Stimulated activated CD4-positive, alpha-beta T cell treated with anti-CD3 and anti-CD28 coated beads, Interleukin-1b, Interleukin-23, amount 100 ng/mL, for 4 hours (primary cell): ENCODE measurements around the gene B4GALNT4.
"Not testable (repeated sequence)": the region's sequence is repeated elsewhere in the genome, so short reads cannot be mapped to it uniquely, and the experiment has no call there.

Source experiments
- DNase-seq, 2 donors: peaks; one replicate each; pipeline ENCODE4 v3.0.0-alpha.2; 2020; ENCODE audit warnings: low read depth in 2 of 2

The B4GALNT4 gene

DNA sequence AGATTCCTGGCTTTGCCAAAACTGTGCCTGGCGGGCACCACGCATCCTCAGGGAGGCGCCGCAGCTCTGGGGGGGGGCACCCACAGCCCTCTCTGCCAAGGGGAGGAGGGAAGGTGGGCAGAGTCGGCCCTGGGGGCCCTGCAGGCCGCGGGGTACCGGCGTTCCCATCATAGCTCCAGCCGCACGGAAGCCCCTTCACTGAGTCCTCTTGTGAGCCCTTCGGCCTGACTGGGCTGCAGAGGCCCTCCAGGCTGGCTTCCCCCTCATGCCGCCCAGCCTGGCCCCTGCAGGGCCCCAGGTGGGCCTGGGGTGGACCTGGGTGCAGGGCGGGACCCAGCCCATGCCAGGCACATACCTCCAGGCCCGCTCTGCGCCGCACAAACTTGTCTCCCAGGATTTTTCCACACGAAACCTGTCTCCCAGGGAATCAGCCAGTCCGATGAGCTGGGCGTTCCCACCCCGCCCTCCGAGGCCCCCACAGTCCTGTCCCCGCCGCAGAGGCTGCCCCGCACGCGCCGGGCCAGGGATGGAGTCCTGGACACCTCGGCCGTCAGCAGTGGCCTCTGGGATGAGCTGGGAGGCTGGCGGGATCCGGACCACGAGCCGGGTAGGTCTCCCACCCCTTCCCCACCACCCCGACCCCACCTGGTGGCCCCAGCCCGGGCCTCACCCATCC, 22.9 kb downstream of the B4GALNT4 start:
- DNase-seq: no peak

- no peak for DNase-seq
Observed at GRCh38 chr11:393219-394033, 24.1 kb downstream of the B4GALNT4 start.

GRCh38 chr11:394034-394857, 24.9 kb downstream of the B4GALNT4 start, which contains the start of gene PKP3:
Gene PKP3 (plus strand): TSS chr11:394209. CDS start chr11:394293, 84 bp downstream.
- no peak for DNase-seq

GRCh38 chr11:394858-395655, 25.8 kb downstream of the B4GALNT4 start:
- DNase-seq: no peak

GRCh38 chr11:395866-396265, 26.6 kb downstream of the B4GALNT4 start:
- no peak for DNase-seq

DNA sequence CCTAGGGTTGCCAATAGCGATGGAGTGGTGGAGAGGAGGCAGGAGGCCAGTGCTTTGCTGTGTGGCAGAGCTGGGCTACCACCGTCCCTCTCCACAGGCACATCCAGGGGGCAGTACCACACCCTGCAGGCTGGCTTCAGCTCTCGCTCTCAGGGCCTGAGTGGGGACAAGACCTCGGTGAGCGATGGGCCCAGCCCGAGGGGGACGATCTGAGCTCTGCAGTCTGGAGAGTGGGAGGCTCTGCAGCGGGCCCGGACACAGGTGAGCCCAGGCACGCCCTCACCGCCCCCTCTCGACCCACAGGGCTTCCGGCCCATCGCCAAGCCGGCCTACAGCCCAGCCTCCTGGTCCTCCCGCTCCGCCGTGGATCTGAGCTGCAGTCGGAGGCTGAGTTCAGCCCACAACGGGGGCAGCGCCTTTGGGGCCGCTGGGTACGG, 27.2 kb downstream of the B4GALNT4 start:
- DNase-seq: no peak

- DNase-seq: no peak
Observed at GRCh38 chr11:396948-397548, 27.7 kb downstream of the B4GALNT4 start.

DNA sequence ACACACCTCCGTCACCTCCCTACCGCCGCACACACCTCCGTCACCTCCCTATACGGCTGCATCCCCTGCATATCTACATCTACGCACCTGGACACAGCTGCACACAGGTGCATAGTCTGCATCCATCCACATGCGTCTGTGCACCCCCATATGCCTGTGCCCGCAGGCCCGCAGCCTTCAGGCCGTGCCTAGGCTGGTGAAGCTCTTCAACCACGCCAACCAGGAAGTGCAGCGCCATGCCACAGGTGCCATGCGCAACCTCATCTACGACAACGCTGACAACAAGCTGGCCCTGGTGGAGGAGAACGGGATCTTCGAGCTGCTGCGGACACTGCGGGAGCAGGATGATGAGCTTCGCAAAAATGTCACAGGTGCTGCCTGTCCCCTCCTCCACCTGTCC, 29.5 kb downstream of the B4GALNT4 start:
- DNase-seq: no peak

DNA sequence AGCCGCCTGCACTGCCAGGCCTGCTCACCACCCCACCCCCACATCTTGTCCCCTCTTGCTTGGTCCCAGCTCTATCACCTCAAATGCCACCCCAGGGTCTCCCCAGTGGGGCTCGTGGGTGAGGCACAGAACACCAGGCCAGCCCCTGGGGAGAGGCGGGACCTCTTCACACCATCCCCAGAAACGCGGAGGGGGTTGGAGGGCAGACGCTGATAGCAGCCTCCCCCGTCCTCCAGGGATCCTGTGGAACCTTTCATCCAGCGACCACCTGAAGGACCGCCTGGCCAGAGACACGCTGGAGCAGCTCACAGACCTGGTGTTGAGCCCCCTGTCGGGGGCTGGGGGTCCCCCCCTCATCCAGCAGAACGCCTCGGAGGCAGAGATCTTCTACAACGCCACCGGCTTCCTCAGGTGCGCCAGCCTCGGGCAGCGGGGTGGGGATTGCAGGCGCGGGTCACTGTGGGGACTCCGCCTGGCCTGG, 30.5 kb downstream of the B4GALNT4 start:
- DNase-seq: no peak

DNA sequence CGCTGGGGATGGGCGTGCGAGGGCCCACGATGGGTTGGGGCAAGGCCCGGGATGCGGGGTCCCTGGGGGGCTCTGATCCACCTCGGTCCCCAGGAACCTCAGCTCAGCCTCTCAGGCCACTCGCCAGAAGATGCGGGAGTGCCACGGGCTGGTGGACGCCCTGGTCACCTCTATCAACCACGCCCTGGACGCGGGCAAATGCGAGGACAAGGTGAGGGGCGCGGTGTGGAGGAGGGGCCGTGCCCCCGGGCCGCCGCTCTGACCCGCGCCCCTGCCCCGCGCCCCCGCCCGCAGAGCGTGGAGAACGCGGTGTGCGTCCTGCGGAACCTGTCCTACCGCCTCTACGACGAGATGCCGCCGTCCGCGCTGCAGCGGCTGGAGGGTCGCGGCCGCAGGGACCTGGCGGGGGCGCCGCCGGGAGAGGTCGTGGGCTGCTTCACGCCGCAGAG, 31.0 kb downstream of the B4GALNT4 start:
- no peak for DNase-seq

GRCh38 chr11:401196-401595, 31.9 kb downstream of the B4GALNT4 start:
- DNase-seq: not testable (repeated sequence)

DNA sequence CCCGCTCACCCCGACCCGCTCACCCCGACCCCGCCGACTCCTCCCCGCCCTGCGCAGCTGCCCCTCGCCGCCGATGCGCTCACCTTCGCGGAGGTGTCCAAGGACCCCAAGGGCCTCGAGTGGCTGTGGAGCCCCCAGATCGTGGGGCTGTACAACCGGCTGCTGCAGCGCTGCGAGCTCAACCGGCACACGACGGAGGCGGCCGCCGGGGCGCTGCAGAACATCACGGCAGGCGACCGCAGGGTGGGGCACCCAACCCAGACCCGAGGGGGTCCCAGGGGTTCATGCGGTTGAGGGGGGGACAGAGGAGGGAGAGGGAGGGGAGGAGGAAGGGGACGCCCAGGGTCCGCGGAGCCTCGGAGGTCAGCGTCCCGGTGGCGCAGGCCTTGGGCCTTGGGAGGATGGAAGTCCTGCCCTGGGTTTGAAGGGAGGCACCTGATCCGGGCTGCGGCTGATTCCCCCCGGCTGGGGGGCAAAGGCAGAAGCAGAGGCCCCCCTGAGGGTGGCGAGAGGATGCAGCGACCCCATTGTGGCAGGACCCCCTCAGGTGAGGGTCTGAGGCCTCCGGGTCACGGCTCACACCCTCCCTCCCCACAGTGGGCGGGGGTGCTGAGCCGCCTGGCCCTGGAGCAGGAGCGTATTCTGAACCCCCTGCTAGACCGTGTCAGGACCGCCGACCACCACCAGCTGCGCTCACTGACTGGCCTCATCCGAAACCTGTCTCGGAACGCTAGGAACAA, 33.9 kb downstream of the B4GALNT4 start:
- no peak for DNase-seq

- no peak for DNase-seq
Observed at GRCh38 chr11:403761-404431, 34.6 kb downstream of the B4GALNT4 start.

DNA sequence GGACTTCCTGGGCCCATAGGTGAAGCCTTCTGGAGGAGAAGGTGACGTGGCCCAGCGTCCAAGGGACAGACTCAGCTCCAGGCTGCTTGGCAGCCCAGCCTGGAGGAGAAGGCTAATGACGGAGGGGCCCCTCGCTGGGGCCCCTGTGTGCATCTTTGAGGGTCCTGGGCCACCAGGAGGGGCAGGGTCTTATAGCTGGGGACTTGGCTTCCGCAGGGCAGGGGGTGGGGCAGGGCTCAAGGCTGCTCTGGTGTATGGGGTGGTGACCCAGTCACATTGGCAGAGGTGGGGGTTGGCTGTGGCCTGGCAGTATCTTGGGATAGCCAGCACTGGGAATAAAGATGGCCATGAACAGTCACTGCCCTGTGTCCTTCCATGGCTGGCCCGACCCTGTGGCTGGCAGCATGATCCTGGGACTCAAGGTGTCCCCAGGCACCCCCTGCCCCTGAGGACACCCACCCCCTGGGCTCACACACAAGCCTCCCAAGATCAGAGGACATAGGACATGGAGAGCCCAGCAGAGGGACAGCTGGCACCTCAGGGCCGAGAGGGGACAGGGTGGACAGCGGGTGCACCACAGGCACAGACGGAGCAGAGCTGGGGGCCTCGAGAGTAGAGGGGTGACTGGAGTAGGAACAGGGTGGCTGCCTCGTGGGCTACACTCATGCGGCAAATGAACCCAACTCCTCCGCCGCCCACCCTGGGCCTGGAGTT, 35.4 kb downstream of the B4GALNT4 start:
- DNase-seq: no peak

- DNase-seq: no peak
Observed at GRCh38 chr11:405323-405953, 36.1 kb downstream of the B4GALNT4 start.

DNA sequence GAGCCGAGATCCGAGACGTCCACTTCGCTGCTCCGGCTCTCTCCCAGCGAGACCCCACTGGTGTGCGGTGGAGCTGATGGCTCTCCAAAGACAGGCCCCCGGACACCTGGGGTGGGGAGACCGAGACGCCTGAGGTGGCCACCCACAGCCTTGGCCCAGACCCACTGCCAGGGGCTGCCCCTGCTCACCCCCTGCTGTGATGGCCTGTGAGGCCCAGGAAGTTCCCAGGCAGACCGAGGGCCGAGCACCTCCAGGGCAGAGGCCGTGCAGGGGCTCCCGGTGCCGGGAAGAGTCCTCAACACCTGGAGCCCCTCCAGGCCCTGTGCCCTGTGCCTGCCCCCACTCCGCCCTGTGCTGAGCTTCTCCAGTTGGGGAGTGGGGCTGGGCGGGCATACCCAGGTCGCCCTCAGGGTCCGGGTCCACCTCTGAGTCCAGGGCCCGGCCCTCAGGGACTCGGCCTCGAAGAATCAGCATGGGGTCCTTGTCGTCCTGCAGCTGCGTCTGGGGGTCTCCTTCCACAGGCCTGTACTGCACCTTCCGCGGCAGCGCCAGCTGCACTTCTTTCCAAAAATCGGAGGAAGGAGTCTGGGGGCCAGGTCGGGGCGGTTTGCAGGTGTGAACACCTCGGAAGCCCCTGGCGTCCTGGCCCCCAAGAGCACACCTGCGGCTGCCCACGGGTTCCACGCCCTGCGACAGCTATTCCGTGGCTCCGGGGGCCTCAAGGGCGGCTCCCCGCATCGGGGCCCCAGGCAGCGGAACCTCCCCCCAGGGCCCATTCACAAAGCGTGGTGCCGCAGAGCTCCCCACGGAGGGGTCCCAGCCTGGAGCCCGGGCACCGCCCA, 36.9 kb downstream of the B4GALNT4 start:
- no peak for DNase-seq
